ENCODE data around the gene IL1A.

GRCh38 chr2:112828251-112828691 lies 44.0 kb upstream of the IL1A start:
- TF ChIP-seq CTCF (IDR thresholded peaks at IDR 0.05) (no peak), EZH2 (IDR thresholded peaks at IDR 0.05) (no peak)
